GM12801 (cell line): Measurements from ENCODE around the gene PGK2.

ENCODE experiments used
- TF ChIP-seq, protein P1 (sequence below): IDR thresholded peaks from one replicate; pipeline ENCODE4 v1.5.1; 2011; ENCODE audit warnings: control low read depth; ENCODE audit not compliant: insufficient read length; ENCODE audit errors: extremely low read depth

Gene PGK2

GRCh38 chr6:49787176-49787575, at the start of gene PGK2:
Gene PGK2, minus strand, starts transcription at chr6:49787285. Its CDS starts 98 bp downstream, at chr6:49787187.
- TF ChIP-seq, protein P1, sequence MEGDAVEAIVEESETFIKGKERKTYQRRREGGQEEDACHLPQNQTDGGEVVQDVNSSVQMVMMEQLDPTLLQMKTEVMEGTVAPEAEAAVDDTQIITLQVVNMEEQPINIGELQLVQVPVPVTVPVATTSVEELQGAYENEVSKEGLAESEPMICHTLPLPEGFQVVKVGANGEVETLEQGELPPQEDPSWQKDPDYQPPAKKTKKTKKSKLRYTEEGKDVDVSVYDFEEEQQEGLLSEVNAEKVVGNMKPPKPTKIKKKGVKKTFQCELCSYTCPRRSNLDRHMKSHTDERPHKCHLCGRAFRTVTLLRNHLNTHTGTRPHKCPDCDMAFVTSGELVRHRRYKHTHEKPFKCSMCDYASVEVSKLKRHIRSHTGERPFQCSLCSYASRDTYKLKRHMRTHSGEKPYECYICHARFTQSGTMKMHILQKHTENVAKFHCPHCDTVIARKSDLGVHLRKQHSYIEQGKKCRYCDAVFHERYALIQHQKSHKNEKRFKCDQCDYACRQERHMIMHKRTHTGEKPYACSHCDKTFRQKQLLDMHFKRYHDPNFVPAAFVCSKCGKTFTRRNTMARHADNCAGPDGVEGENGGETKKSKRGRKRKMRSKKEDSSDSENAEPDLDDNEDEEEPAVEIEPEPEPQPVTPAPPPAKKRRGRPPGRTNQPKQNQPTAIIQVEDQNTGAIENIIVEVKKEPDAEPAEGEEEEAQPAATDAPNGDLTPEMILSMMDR = no peak

DNA sequence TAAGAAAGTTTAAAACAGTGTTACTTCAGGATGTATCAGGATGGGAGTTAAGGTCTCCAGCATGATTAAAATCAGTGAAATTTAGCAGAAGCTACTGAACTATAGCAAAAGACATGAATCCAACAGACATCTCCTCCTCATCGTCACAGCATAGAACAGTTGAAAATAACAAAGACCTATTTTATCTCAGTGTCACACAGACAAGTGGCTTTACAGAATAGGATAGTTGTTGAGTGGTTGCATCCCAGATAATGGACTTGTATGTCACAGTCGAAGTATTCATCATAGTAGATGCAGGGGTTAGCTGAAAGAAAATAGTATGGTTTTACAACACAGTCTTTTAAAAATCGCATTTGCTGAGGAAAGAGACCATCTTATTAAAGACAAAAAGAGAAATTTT, 48.1 kb upstream of the PGK2 start:
- TF ChIP-seq, protein P1 = no peak

GRCh38 chr6:49833386-49833785, 46.3 kb upstream of the PGK2 start:
- TF ChIP-seq, protein P1 = no peak

- TF ChIP-seq, protein P1 = no peak
These were observed 39.8 kb upstream of the PGK2 start for GRCh38 chr6:49826743-49827406.

DNA sequence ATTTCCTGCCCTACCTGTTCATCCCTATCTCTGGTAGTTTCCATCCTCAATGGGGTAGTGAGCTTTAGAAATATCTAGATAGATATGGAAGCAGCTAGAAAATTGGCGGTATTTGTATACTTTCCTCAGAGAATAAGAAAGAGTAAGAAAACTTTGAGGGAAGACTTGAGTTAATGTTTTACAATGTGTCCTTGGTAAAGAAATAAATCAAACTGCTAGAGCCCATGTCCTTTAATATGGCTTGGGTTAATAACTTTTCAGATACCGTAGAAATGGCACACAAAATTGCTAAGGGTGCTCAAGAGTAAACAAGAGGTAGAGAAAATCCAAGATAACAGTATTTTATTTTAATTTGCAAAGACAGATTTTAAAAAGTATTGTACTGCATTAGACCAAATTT, 28.1 kb upstream of the PGK2 start:
- TF ChIP-seq, protein P1 = no peak

GRCh38 chr6:49813248-49813647, 26.2 kb upstream of the PGK2 start:
- TF ChIP-seq, protein P1 = no peak

GRCh38 chr6:49806145-49806544, 19.1 kb upstream of the PGK2 start:
- TF ChIP-seq, protein P1 = no peak
